Activated naive CD4-positive, alpha-beta T cell treated with anti-CD3 and anti-CD28 coated beads, Interleukin-2, amount 50 U/mL, for 24 hours (primary cell): ENCODE results near the gene ALCAM.
"Not testable (repeated sequence)": the region's sequence is repeated elsewhere in the genome, so short reads cannot be mapped to it uniquely, and the experiment has no call there.

ENCODE experiments used
- H3K27ac Mint-ChIP-seq: one replicate; pipeline ENCODE4 v1.8.0; 2021; ENCODE audit warnings: mild to moderate bottlenecking, mixed read lengths
- H3K27me3 Mint-ChIP-seq: one replicate; pipeline ENCODE4 v1.8.0; 2021; ENCODE audit warnings: mixed read lengths
- H3K36me3 Mint-ChIP-seq: one replicate; pipeline ENCODE4 v1.8.0; 2021; ENCODE audit warnings: mixed read lengths
- H3K4me1 Mint-ChIP-seq: one replicate; pipeline ENCODE4 v1.8.0; 2021; ENCODE audit warnings: mixed read lengths
- H3K4me3 Mint-ChIP-seq: one replicate; pipeline ENCODE4 v1.8.0; 2021; ENCODE audit warnings: mild to moderate bottlenecking, mixed read lengths
- H3K9me3 Mint-ChIP-seq: one replicate; pipeline ENCODE4 v1.8.0; 2021; ENCODE audit warnings: mixed read lengths

The ALCAM gene

GRCh38 chr3:105399062-105399461 lies 32.4 kb downstream of the ALCAM start:
- Mint-ChIP-seq H3K4me3 (no peak overlapping the region), H3K4me1 (no peaks in the 10 kb centered on the region), H3K9me3 (peaks cover 9% of the 10 kb centered on the region), H3K36me3 (peaks cover 6% of the 10 kb centered on the region), H3K27me3 (peaks cover 2% of the 10 kb centered on the region), H3K27ac (no peak overlapping the region)

- Mint-ChIP-seq H3K27ac (no peak overlapping the region), H3K9me3 (peaks cover 11% of the 10 kb centered on the region), H3K27me3 (peaks cover 2% of the 10 kb centered on the region), H3K4me1 (no peaks in the 10 kb centered on the region), H3K36me3 (peaks cover 6% of the 10 kb centered on the region), H3K4me3 (no peak overlapping the region)
Measured at GRCh38 chr3:105399611-105400010, 32.9 kb downstream of the ALCAM start.

GRCh38 chr3:105401254-105401653 lies 34.5 kb downstream of the ALCAM start:
- H3K4me3 Mint-ChIP-seq = no peak overlapping the region
- no peak overlapping the region for H3K27ac Mint-ChIP-seq
- peaks cover 11% of the 10 kb centered on the region for H3K9me3 Mint-ChIP-seq
- H3K36me3 Mint-ChIP-seq = peaks cover 6% of the 10 kb centered on the region
- no peaks in the 10 kb centered on the region for H3K4me1 Mint-ChIP-seq
- H3K27me3 Mint-ChIP-seq = peaks cover 2% of the 10 kb centered on the region

- Mint-ChIP-seq H3K4me3 (no peak overlapping the region), H3K27me3 (peaks cover 2% of the 10 kb centered on the region), H3K36me3 (peaks cover 6% of the 10 kb centered on the region), H3K9me3 (peaks cover 11% of the 10 kb centered on the region), H3K27ac (no peak overlapping the region), H3K4me1 (no peaks in the 10 kb centered on the region)
Measured at GRCh38 chr3:105401691-105402149, 35.0 kb downstream of the ALCAM start.

GRCh38 chr3:105402287-105402801 lies 35.6 kb downstream of the ALCAM start:
- Mint-ChIP-seq H3K27me3 (peaks cover 2% of the 10 kb centered on the region), H3K36me3 (peaks cover 6% of the 10 kb centered on the region), H3K27ac (no peak overlapping the region)

GRCh38 chr3:105403034-105403433 lies 36.3 kb downstream of the ALCAM start:
- not testable (repeated sequence) for H3K4me3 Mint-ChIP-seq, H3K27ac Mint-ChIP-seq, H3K36me3 Mint-ChIP-seq, H3K4me1 Mint-ChIP-seq, H3K27me3 Mint-ChIP-seq
- H3K9me3 Mint-ChIP-seq = peaks cover 12% of the 10 kb centered on the region

More at GRCh38 chr3:105402287-105402801, 35.6 kb downstream of the ALCAM start:
- Mint-ChIP-seq H3K4me1 (no peaks in the 10 kb centered on the region), H3K9me3 (peaks cover 11% of the 10 kb centered on the region), H3K4me3 (no peak overlapping the region)

- peaks cover 18% of the 10 kb centered on the region for H3K9me3 Mint-ChIP-seq
- H3K27ac Mint-ChIP-seq = no peak overlapping the region
- peaks cover 6% of the 10 kb centered on the region for H3K36me3 Mint-ChIP-seq
- H3K4me3 Mint-ChIP-seq = no peak overlapping the region
- peaks cover 2% of the 10 kb centered on the region for H3K27me3 Mint-ChIP-seq
- H3K4me1 Mint-ChIP-seq = no peaks in the 10 kb centered on the region
Measured at GRCh38 chr3:105406268-105406667, 39.6 kb downstream of the ALCAM start.

GRCh38 chr3:105409364-105409763 lies 42.7 kb downstream of the ALCAM start:
- Mint-ChIP-seq H3K4me3 (no peak overlapping the region), H3K36me3 (no peaks in the 10 kb centered on the region), H3K9me3 (peaks cover 7% of the 10 kb centered on the region), H3K27me3 (no peaks in the 10 kb centered on the region), H3K4me1 (no peaks in the 10 kb centered on the region), H3K27ac (no peak overlapping the region)

- Mint-ChIP-seq H3K9me3 (peaks cover 2% of the 10 kb centered on the region), H3K4me1 (no peaks in the 10 kb centered on the region), H3K27ac (no peak overlapping the region), H3K4me3 (no peak overlapping the region), H3K27me3 (no peaks in the 10 kb centered on the region), H3K36me3 (no peaks in the 10 kb centered on the region)
Measured at GRCh38 chr3:105413343-105413887, 46.7 kb downstream of the ALCAM start.

GRCh38 chr3:105414841-105415240 lies 48.1 kb downstream of the ALCAM start:
- no peaks in the 10 kb centered on the region for H3K9me3 Mint-ChIP-seq
- H3K4me3 Mint-ChIP-seq = no peak overlapping the region
- no peaks in the 10 kb centered on the region for H3K4me1 Mint-ChIP-seq
- H3K27me3 Mint-ChIP-seq = no peaks in the 10 kb centered on the region
- no peak overlapping the region for H3K27ac Mint-ChIP-seq
- no peaks in the 10 kb centered on the region for H3K36me3 Mint-ChIP-seq

GRCh38 chr3:105415951-105416350 lies 49.2 kb downstream of the ALCAM start:
- H3K27ac Mint-ChIP-seq = no peak overlapping the region
- H3K4me3 Mint-ChIP-seq = no peak overlapping the region
- H3K9me3 Mint-ChIP-seq = no peaks in the 10 kb centered on the region
- no peaks in the 10 kb centered on the region for H3K4me1 Mint-ChIP-seq
- H3K27me3 Mint-ChIP-seq = no peaks in the 10 kb centered on the region
- no peaks in the 10 kb centered on the region for H3K36me3 Mint-ChIP-seq

- Mint-ChIP-seq H3K36me3 (no peaks in the 10 kb centered on the region), H3K27me3 (no peaks in the 10 kb centered on the region), H3K4me1 (no peaks in the 10 kb centered on the region), H3K4me3 (no peak overlapping the region), H3K9me3 (no peaks in the 10 kb centered on the region), H3K27ac (no peak overlapping the region)
Measured at GRCh38 chr3:105417525-105418289, 51.0 kb downstream of the ALCAM start.

- H3K9me3 Mint-ChIP-seq = no peaks in the 10 kb centered on the region
- H3K4me3 Mint-ChIP-seq = no peak overlapping the region
- H3K27me3 Mint-ChIP-seq = peaks cover 2% of the 10 kb centered on the region
- H3K27ac Mint-ChIP-seq = no peak overlapping the region
- H3K36me3 Mint-ChIP-seq = no peaks in the 10 kb centered on the region
- H3K4me1 Mint-ChIP-seq = no peaks in the 10 kb centered on the region
Measured at GRCh38 chr3:105422645-105423044, 55.9 kb downstream of the ALCAM start.

GRCh38 chr3:105423397-105423796 lies 56.7 kb downstream of the ALCAM start:
- Mint-ChIP-seq H3K4me3 (no peak overlapping the region), H3K36me3 (no peaks in the 10 kb centered on the region), H3K27ac (no peak overlapping the region), H3K4me1 (no peaks in the 10 kb centered on the region), H3K27me3 (peaks cover 2% of the 10 kb centered on the region), H3K9me3 (no peaks in the 10 kb centered on the region)

- no peak overlapping the region for H3K4me3 Mint-ChIP-seq
- H3K36me3 Mint-ChIP-seq = no peaks in the 10 kb centered on the region
- no peaks in the 10 kb centered on the region for H3K4me1 Mint-ChIP-seq
- no peaks in the 10 kb centered on the region for H3K9me3 Mint-ChIP-seq
- no peak overlapping the region for H3K27ac Mint-ChIP-seq
- peaks cover 2% of the 10 kb centered on the region for H3K27me3 Mint-ChIP-seq
Measured at GRCh38 chr3:105424412-105425152, 57.9 kb downstream of the ALCAM start.

GRCh38 chr3:105425153-105425502 lies 58.4 kb downstream of the ALCAM start:
- Mint-ChIP-seq H3K4me1 (no peaks in the 10 kb centered on the region), H3K27ac (no peak overlapping the region), H3K36me3 (no peaks in the 10 kb centered on the region), H3K4me3 (no peak overlapping the region), H3K9me3 (no peaks in the 10 kb centered on the region), H3K27me3 (peaks cover 2% of the 10 kb centered on the region)
